GM12864 (cell line): ENCODE results near the gene LMBR1L.

Source experiments
- DNase-seq: peaks from one replicate; pipeline ENCODE4 v3.0.0-alpha.2; 2011; ENCODE audit warnings: low read depth
- H3K4me3 ChIP-seq: 2 replicates; pipeline ENCODE4 v1.5.1; 2011; ENCODE audit warnings: mild to moderate bottlenecking, low read depth, low read length, control low read depth
- CTCF ChIP-seq: IDR thresholded peaks from 2 replicates; pipeline ENCODE4 v1.5.1; 2011; ENCODE audit warnings: low read depth, mild to moderate bottlenecking, moderate library complexity, low read length, control low read depth, inconsistent platforms; ENCODE audit errors: missing control alignments

LMBR1L gene

GRCh38 chr12:49054524-49054923, 56.1 kb downstream of the LMBR1L start:
- no peak for DNase-seq
- no peak overlapping the region for H3K4me3 ChIP-seq
- TF ChIP-seq CTCF = no peak

- no peak for DNase-seq
- H3K4me3 ChIP-seq = no peak overlapping the region
- TF ChIP-seq CTCF = no peak
Measured at GRCh38 chr12:49054096-49054495, 56.6 kb downstream of the LMBR1L start.

- no peak for TF ChIP-seq CTCF
- H3K4me3 ChIP-seq = no peak overlapping the region
- DNase-seq = no peak
Measured at GRCh38 chr12:49052451-49053208, 58.0 kb downstream of the LMBR1L start.

GRCh38 chr12:49051777-49052438, 58.7 kb downstream of the LMBR1L start:
- H3K4me3 ChIP-seq = no peak overlapping the region
- TF ChIP-seq CTCF = no peak
- DNase-seq = no peak

- DNase-seq = no peak
- H3K4me3 ChIP-seq = no peak overlapping the region
- TF ChIP-seq CTCF = no peak
Measured at GRCh38 chr12:49051373-49051764, 59.3 kb downstream of the LMBR1L start.

- no peak overlapping the region for H3K4me3 ChIP-seq
- no peak for TF ChIP-seq CTCF
- DNase-seq = no peak
Measured at GRCh38 chr12:49050507-49051372, 59.9 kb downstream of the LMBR1L start.
